Omental fat pad (tissue), 4 donors: Measurements from ENCODE around the gene PSG6. TPM values are rescaled to one million over a fixed set of nuclear protein-coding genes. Genes with fewer than 3 reads are reported as not detected.
"Not testable (repeated sequence)": the region's sequence is repeated elsewhere in the genome, so short reads cannot be mapped to it uniquely, and the experiment has no call there.

Experiments used
- ATAC-seq: fragments of 150-250 bp; one replicate; pipeline ENCODE4 v1.9.1; 2016; ENCODE audit warnings: mild to moderate bottlenecking, moderate library complexity; ENCODE audit not compliant: low FRiP score
- DNase-seq: peaks from one replicate; pipeline ENCODE4 v3.0.0-alpha.2; 2019; ENCODE audit warnings: low spot score
- total RNA-seq, 4 donors: library from RNA; depleted of rRNA; stranded (reverse); fragments of >200 nt; gene quantifications; one replicate each; pipeline ENCODE4 v1.1.0, GENCODE V29; 2016
- TF ChIP-seq, protein P1 (sequence below), 3 donors: fragments of 450-650 bp; IDR thresholded peaks; one replicate each; pipeline ENCODE4 v1.5.1; 2016 to 2017; ENCODE audit warnings: antibody characterized with exemption in 3 of 3, mild to moderate bottlenecking in 3 of 3, moderate library complexity in 2 of 3

Gene PSG6
- total RNA-seq, 4 donors from 2014 or later, result not detected

GRCh38 chr19:42928896-42929295, 11.2 kb upstream of the PSG6 start:
- ATAC-seq (no peak), DNase-seq (no peak)
- TF ChIP-seq, protein P1, sequence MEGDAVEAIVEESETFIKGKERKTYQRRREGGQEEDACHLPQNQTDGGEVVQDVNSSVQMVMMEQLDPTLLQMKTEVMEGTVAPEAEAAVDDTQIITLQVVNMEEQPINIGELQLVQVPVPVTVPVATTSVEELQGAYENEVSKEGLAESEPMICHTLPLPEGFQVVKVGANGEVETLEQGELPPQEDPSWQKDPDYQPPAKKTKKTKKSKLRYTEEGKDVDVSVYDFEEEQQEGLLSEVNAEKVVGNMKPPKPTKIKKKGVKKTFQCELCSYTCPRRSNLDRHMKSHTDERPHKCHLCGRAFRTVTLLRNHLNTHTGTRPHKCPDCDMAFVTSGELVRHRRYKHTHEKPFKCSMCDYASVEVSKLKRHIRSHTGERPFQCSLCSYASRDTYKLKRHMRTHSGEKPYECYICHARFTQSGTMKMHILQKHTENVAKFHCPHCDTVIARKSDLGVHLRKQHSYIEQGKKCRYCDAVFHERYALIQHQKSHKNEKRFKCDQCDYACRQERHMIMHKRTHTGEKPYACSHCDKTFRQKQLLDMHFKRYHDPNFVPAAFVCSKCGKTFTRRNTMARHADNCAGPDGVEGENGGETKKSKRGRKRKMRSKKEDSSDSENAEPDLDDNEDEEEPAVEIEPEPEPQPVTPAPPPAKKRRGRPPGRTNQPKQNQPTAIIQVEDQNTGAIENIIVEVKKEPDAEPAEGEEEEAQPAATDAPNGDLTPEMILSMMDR (IDR thresholded peaks at IDR 0.05), result no peak

GRCh38 chr19:42926781-42927180, 9.1 kb upstream of the PSG6 start:
- DNase-seq (no peak), ATAC-seq (no peak)
- TF ChIP-seq, protein P1 (IDR thresholded peaks at IDR 0.05), result no peak

DNA sequence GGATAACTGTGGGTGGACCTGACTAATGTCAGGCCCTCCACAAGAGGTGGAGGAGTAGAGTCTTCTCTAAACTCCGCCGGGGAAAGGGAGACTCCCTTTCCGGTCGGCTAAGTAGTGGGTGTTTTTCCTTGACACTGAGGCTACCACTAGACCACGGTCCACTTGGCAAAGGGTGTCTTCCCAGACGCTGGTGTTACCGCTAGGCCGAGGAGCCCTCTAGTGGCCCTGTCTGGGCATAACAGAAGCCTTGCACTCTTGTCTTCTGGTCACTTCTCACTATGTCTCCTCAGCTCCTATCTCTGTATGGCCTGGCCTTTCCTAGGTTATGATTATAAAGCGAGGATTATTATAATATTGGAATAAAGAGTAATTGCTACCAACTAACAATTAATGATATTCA, 5.4 kb upstream of the PSG6 start:
- not testable (repeated sequence) for ATAC-seq, DNase-seq

- ATAC-seq, result not testable (repeated sequence)
Measured at GRCh38 chr19:42920971-42921370, 3.3 kb upstream of the PSG6 start.

GRCh38 chr19:42919757-42920079, 2.0 kb upstream of the PSG6 start:
- ATAC-seq (no peak), DNase-seq (no peak)
- TF ChIP-seq, protein P1 (IDR thresholded peaks at IDR 0.05), result no peak

More at GRCh38 chr19:42920971-42921370, 3.3 kb upstream of the PSG6 start:
- not testable (repeated sequence) for DNase-seq

DNA sequence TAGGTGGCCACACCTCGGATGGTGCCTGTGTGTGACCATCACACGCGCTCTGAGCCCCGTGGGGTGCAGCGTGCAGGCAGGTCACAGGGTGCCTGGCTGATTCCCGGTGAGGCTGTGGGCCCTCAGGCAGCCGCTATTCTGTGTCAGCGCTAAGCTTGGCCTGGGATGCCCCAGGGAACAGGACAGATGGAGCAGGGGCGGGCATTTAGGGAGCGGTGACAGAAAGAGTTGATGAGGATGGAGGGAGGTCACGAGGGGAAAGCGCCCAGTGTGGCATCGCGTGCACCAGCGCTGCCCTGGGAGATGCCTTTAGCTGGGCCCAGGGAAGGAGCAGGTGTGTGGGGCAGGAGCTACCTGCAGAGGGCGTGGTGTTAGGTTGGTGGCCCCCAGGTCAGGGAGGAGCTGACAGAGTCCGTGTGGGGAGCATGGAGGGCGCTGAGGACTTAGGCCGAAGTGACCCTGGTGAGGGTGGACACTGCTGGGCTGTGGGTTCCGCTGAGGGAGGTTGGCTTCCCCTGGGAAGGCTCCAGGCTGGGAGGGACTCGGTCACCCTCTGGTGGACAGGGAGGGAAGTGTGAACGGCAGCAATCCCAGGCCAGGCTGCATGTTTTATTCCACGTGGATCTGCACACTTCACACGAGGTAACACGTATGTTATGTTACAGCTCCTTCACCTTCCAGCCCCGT, 1.5 kb upstream of the PSG6 start:
- ATAC-seq, DNase-seq: not testable (repeated sequence)

DNA sequence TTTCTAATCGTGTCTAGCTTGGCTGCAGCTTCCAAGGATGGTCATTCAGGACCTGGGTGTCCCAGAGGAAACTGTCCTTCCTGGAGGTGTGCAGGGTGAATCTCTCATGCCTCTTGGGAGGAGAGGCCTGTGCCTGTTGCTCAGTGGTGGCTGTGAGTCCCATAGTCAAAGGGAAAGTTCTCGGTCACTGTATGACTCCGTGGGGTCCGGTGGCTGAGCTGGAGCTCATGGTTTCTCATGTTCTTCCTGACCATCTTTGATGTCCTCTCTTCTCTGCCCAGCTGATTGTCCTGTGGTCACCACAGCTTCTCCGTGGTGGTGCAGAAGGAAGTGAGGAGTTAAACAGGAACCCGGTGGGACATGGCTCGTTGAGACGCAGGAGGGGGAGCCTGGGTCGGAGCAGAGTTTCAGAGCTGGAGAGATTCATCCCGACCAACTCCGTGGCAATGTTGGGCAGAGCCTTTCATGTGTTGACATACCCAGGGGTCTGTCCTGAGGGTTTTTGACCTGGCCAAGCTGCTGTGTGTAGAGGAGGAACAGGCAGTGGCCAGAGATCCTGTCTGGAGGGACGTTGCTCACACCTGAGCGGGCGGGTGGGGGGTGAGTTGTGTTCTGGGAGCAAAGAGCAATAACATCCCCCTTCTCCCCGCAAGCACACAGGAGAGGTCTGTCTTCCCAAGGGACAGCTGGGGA, 829 bp upstream of the PSG6 start:
- ATAC-seq, result not testable (repeated sequence)

GRCh38 chr19:42916931-42917330, 763 bp downstream of the PSG6 start:
- ATAC-seq, DNase-seq: not testable (repeated sequence)

More for the DNA sequence above, 829 bp upstream of the PSG6 start:
- not testable (repeated sequence) for DNase-seq

- not testable (repeated sequence) for ATAC-seq, DNase-seq
Measured at GRCh38 chr19:42913516-42913915, 4.2 kb downstream of the PSG6 start.

GRCh38 chr19:42912941-42913340, 4.8 kb downstream of the PSG6 start:
- not testable (repeated sequence) for ATAC-seq, DNase-seq

GRCh38 chr19:42911731-42912130, 6.0 kb downstream of the PSG6 start:
- not testable (repeated sequence) for DNase-seq, ATAC-seq

DNA sequence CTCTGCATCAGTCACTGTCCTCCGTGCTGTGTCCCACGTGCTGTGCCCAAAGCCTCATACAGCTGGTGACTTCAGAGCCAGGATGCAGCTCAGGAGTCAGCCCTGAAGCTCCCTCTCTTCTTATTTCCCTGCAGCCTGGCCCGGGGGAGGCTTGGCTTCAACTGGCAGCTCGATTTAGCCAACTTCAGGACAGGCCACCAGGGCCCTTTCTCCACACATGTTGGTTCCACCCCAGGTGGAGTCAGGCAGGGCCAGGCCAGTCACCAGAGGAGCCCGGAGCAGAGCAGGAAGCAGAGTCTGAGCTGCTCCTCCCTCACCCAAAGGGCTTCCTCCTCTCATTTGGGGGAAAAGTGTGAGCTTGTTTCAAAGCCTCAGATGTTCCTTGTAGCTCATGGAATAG, 11.5 kb downstream of the PSG6 start:
- not testable (repeated sequence) for DNase-seq, ATAC-seq

GRCh38 chr19:42900561-42900960, 17.1 kb downstream of the PSG6 start:
- ATAC-seq, DNase-seq: not testable (repeated sequence)

- ATAC-seq, DNase-seq: not testable (repeated sequence)
Measured at GRCh38 chr19:42899674-42900073, 18.0 kb downstream of the PSG6 start.

DNA sequence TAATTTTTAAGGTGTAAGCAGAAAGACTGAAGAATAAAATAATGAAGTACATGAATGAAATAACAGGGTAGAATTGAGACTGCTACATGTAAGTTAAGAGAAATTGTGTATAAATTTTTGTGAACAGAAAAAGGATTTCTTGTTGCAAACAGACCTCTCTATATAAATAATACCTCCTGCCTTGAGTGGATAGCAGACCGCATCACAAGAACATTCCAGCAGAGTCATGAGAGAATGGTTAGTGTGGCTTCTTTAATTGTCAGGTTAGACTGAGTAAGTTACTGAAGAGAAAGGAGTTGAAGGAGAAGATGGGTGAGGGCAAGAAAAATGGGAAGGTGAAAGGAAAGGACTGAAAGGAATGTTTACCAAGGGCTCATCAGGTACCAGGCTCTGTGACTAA, 18.6 kb downstream of the PSG6 start:
- not testable (repeated sequence) for DNase-seq, ATAC-seq

GRCh38 chr19:42898656-42899055, 19.0 kb downstream of the PSG6 start:
- not testable (repeated sequence) for DNase-seq, ATAC-seq
